HG02759 (cell line): Measurements from ENCODE around the gene PGM1.

Source experiments
- ATAC-seq: cut with Tn5 transposase; IDR thresholded peaks from one replicate; pipeline ENCODE4 v1.9.1; 2021; ENCODE audit warnings: mild to moderate bottlenecking, moderate library complexity; ENCODE audit not compliant: unreplicated experiment

Gene PGM1

DNA sequence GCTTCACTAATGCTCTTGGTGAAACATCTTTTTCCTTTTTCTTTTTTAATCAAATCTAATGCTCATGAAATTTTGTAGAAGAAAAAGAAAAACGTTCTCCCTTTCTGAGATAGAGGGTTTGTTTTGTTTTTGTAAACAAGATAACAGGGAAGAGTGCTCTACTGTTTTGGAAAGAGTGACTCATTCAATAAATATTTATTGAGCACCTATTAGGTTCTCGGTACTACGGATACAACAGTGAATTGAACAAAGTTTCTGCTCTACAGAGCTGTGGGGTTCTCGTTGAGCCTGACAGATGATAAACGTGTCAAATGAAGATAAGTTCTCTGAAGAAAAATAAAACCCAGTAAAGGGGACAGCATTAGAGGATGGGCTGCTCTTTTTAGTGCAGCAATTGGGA, 7.0 kb downstream of the PGM1 start:
- ATAC-seq = no peak

DNA sequence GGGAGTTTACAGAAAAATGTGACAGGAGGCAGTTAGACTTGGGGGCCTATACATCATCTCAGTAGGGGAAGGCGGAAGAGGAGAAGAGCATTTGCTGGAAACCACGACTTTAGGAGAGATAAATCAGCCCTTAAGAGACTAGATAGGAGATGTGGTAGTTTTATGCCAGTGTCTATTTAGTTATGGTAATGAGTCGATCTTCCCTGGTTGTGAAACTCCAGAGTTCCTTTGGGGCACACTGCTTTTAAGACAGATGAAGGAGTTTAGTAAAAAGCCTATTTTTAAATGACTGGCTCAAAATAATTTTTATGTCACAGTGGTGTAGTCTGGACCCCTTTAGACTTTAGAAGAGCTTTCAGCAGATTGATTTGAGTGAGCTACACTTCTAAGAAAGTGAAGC, 7.8 kb downstream of the PGM1 start:
- no peak for ATAC-seq

DNA sequence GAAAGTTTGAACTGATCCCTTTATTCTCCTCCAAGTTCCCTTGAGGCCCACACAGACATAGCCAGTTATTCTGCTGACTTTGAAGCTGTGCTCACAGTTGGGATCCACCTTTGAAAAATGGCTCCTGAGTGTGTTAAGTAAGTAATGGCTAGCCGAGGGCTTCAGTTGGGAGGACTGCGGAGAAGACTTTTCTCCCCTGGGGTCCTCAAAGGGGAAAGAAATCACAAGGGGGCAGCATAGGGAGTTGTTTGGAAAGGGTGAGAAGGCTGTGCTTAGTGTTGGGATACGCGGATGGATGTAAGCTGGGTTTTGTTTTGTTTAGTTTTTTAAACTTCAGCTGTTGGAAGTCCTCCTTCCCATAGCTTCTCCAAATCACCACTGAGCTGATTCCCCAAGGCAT, 8.3 kb downstream of the PGM1 start:
- ATAC-seq = no peak

DNA sequence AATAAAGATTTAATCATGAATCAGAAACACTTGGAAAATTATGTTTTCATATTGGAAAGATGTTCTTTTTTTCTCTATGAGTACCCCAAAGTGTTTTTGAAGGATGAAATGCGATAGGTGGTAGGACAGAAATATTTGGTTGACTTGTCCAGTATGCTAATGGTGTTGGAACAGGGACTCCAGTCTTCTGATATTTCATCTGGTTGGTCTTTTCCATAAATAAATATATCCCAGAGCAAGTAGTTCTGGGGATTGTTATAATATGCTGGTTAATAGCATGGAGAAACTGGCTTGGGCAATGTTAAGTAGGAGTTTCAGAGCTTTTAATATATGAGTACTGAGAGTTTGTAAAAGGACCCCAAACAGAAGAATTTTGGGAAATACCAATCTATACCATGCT, 8.7 kb downstream of the PGM1 start:
- ATAC-seq = no peak

DNA sequence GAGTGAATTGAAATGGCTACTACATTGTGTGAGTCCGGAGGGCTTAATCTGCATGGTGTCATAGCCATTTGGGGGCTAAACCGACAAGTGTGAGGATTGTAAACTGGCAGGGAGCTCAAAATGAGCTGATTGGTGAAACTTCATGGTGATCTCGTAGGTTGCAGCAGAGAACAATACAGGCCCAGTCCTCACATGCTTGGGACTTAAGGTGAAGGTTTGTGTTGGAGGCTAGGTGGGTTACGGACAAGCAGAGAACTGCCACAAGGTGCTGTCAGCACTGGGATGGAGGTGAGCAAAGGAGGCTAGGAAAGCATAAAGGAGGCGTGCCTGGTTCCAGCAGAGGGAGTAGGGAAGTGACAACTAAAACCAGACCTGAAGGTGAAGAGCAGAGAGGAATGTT, 9.4 kb downstream of the PGM1 start:
- ATAC-seq = no peak

DNA sequence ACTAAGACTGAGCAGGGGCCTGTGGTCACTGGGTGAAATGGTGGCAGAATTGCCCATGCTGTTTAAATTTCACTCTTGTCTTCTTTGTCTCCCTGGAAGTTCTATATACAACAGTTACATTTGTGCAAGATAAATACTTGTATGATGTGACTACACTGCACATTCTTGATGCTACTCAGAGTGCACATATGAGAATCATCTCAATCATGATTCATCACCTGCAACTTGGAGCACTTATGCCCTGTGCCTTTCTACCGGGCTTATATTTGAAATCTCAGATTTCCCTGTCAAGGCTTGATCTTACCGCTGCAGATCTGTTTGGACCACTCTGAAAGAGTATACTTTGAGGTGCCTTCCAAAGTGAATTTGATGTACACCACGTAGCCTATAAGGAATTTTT, 10.6 kb downstream of the PGM1 start:
- ATAC-seq = no peak

DNA sequence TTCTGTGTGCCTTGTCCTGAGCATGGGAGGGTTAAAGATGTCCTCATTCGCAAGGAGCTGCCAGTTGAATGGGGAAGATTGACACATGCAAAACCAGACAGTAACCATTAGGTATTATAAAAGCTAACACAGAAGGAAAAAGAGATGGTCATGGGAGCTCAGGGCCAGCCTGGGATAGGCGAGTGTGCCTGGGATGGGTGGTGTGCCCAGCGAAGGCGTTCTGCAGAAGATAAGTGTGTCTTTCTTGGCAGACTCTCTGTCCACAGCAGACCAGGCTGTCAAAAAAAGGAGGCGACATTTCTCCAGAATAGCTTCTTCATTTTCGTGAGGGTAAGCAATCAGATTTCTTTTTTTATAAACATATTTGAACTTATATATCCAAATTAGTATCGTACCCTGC, 14.1 kb downstream of the PGM1 start:
- ATAC-seq = no peak

DNA sequence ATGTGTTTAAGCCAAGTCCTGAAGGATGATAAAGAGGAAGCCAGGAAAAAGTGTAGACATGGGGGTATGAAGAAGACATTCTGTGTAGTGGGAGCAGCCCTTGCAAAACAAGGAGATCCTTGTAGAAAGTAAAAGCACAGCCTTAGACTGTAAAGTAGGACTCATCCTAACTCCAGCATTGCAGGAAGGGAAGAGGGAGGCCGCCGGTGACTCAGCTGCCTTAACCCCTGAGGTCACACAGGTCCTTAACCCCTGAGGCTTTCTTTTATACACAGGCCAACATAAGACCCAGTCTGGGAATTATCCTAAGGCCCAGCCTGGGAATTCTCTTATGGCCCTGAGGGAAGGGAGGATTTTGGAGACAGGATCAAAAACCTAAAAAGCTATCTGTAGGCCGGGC, 18.0 kb downstream of the PGM1 start:
- no peak for ATAC-seq

DNA sequence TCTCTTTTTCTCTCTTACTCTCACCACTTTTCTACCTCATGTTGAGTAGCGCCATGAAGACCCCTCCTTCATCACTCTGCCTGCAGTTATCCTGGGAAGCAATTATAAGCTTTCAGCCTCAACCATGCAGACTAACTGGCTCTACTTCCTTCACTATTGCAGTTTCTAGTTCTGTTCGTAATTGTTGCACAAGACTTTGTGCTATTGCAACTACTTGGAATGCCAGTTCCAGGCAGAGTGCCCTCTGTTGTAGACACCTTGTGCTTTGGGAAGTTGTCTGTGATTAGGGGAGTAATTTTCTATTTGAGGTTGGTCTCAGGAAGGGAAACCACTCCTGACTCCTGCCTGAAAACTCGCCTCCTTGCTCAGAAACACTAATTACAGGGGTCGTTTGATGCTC, 19.4 kb downstream of the PGM1 start:
- ATAC-seq = no peak

DNA sequence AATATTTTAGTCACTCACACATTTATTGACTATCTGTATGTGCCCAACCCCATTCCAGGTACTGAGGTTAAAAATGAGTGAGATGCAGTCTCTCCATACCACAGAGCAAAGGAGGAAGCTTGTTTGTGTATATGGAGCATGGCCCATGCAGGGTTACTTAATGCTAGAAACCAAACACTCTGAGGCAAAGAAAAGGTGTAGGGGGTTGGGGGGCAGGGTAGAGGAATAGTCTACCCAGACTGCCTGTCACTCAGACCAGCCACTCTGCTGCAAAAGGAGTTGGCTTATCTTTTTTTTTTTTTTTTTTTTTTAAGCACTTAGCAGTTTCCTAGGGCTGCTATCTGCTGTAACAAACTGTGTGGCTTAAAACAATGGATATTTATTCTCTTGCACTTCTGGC, 19.8 kb downstream of the PGM1 start:
- no peak for ATAC-seq

DNA sequence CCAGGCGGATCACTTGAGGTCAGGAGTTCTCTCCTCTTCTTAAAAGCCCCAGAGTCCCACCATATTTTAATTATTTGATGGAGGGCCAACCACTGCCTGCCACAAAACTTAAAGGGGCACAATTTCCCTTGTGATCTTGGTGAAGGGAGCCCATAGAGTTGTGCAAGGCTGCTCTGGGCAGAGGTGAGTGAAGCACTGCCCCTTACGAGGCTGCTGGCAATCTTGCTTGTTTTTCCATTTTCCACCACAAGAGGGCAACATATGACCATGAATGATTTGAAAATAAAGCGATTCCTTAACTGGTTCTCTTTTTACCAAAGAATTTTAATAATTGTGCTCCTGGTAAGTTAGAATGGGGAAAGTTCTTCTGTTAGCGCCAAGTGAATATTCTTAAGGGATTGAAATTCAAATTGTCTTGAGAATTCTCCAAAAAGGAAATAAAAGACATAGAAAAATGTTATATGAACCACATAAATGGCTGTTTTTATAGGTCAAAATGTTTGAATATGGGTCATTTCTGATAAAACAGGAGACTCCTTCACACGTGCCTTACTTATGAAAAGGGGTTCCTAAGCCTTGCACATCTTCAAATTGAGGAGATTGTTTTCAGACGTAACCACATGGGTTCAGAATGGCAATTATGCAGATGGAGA, 22.7 kb downstream of the PGM1 start:
- peak; percentile 68 for ATAC-seq

DNA sequence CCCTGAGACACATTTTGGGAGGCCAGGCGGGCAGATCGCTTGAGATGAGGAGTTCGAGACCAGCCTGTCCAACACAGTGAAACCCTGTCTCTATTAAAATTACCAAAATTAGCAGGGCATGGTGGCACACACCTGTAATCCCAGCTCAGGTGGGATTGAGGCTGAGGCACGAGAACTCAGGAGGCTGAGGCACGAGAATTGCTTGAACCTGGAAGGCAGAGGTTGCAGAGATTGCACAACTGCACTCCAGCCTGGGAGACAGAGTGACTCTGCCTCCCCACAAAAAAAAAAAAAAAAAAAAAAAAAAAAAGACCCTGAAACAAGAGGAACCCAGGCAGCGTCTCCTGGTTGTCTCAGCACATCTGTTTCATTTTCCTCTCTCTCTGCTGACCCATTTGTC, 24.2 kb downstream of the PGM1 start:
- no peak for ATAC-seq

DNA sequence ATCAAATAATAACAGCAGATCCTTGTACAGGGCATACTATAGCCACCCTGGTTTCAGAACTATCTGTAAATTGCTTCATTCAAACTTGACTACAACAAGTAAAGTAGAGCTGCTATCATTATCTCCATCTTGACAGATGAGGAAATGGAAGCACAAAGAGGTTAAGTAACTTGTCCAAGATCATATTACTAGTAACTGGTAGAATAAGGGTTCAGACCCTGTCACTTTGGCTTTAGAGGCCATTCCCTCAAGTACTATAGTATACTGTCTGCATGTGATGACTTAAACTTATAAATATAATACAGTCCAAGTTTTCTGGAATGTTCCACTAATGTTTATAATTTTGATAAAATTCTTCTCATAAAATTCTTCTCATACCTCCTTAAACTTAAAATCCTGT, 24.8 kb downstream of the PGM1 start:
- ATAC-seq = no peak

DNA sequence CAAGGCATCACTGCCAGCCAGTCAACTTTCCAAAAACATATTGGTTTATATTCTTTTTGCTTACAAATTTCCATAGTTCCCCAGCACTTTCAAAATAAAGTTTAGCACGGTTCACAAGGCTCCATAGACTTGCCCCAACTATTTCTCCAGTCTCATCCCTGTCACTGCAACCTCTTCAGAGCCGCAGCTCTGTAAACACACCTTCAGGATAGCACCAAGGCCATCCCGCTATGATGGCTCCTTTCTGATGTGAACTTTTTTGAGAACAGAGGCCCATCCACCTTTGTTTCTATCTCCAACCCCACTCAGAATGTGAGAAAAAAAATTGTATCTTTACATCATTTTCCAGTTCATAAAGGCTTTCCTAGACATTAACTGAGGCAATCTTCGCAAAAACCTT, 26.3 kb downstream of the PGM1 start:
- ATAC-seq = no peak

DNA sequence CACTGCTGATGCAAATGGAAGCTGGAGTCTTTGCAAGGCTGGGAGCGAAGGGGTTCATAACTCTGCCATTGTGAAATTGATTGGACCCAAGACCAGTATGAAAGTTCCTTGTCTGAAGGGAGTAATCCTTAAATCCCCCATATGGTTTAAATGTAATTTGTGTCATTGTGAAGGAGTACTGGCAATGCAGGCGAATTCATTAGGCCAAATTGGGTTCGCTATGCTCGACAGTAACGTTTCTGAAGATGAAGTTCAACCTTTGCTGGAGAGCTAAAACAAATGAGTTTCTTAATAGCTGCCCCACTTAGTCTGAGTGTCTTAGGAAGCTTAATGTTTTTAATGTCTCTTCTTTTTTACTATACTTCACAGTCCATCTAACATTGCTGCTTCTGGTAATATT, 27.5 kb downstream of the PGM1 start:
- no peak for ATAC-seq

DNA sequence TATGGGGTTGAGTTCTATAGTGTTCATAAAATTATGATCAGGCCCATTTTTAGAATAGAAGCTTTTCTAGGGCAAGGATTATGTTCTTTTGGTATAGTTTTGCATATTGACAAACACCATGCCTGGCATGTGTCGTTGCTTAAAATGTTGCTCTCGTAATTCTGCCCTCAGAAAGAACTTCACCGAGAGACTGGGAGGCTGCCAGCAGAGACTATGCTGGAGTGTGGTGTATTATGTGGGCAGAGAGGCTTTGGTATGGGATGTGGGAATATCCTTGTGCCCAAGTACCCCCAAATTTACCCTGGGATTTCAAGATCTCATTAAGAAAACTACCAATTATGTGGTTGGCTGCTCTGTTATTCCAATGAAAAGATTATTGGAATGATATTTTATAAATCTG, 27.9 kb downstream of the PGM1 start:
- ATAC-seq = no peak

DNA sequence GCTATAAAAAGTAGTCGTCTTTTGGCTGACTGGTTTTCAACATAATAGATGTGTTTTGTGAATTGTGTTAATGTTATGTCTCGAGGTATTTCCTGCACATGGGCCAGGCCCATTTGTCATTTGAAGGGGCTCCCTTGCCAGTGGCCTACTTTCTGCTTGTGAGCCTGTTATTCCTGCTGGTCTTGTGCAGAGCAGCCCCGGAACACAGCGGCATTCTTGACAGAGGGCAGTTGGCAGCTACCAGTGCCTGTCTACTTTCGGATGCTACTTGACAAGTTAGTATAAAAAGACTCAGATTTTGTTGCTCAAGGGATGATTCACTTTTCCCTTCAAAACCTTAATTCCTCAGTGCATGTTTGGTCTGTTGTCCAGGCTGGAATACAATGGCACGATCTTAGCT, 28.5 kb downstream of the PGM1 start:
- no peak for ATAC-seq

DNA sequence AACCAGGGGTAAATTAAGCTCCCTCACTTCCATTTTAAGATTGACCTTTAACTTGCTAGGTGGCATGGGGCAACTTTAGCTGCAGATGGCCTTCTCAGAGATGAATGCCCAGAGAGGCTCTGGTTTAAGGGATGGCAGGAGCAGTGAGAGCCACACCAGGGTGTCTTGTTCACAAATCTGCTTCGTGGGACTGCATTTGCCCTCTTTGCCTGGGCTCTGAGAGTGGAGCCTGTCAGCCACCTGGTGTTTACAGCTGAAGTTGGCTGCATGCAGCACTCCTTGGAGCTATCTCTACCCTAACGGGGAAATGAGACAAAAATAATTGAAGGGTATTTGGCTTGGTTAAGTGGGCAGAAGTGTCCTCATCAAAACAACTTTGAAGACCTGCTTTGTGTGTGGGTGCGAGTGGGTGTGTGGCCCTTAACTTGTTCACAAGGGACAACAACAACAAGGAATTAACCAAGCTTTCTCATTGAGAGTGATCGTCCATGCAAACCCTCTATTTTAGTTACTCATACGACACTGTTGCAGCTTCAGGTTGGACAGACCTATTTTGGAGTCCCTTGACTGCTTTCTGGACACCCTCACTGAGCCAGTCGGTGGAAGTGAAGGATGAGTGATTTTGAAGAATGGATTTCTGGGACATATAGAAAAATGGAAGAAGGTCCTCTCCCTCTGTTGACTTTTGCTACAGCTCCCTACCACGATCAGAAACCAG, 29.8 kb downstream of the PGM1 start:
- ATAC-seq = peak; percentile 64

DNA sequence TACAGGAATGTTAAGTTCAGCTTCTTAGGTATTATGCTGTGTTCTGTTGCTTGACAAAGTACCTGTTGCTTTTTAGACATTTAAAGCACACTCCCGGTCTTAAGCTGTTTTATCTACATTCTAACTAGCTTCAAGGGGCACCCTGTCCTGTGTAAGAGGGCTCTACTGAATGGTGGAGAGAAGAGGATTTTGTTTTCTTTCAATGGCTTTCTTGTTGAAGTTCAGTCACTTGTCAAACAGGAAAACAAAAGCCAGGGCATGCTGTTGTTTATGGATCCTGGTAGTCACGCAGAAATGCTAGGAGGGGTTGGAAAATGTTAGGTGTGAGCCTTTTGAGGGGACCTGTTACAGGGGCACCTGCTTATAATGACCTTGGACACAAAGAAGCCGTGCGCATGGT, 30.7 kb downstream of the PGM1 start:
- no peak for ATAC-seq

DNA sequence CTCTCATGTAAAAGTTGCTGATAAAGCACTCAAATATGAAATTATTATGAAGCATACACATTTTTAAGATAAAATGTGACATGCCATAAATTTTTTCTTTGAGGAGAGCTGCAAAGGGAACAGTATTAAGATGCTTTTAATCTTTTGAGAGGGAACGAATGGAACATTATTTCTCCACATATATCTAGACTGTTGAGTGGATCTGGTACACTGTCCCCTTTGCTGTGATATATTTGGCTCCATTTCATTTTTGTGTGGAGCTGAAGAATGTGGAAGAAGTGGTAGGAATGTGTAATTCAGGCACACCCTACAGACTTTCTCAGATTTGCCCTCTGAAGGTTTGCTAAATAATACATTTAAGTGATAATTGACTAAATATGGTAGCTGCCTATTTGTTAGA, 31.7 kb downstream of the PGM1 start:
- ATAC-seq = no peak

DNA sequence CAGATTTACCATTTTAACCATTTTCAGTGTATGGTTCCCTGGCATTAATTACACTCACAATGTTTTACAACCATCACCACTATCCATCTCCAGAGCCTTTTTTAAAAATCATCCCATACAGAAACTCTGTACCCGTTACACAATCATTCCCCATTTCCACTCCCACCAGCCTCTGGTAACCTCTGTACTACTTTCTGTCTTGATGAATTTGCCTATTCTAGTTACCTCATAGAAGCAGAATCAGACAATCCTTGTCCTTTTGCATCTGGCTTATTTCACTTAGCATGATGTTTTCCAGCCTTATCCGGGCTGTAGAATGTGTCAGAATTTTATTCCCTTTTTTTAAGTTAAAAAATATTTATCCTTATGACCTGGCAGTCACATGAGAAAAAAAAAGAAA, 33.0 kb downstream of the PGM1 start:
- no peak for ATAC-seq

DNA sequence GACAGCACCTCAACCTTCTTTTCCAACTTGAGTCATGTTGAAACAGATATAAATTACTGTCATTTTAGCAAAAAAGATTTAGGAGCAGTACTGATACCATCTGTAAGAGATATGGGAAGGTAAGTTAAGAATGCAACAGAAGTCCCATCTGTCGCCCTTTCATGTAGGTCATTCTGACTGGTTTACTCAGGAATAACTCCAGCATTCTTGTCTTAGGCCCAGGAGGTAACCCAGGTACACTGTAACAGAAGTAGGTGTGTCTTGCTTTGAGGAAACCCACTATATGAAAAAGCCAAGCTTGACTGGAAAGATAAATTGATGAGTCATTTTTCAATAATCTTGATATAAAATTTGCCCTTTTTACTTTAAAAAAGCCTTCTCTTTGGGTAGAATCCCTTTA, 35.4 kb downstream of the PGM1 start:
- no peak for ATAC-seq

DNA sequence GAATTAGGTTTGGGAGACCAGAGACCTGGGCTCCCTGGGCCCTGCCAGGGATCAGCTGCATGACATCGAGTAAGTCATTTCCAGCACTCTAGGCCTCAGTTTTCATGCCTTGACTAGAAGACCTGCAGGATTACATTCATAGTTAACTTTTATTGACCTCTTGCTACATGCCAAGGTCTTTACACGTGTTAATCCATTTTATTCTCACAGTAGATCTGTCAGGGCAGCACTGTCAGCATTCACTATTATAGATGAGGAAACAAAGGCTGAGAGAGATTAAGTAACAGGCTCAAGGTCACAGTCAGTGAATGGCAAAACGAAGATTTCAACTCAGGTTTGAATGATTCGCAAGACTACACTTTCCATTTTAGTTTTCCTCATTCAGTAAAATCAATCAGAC, 37.0 kb downstream of the PGM1 start:
- ATAC-seq = no peak
